Mesenchymal stem cell (in vitro differentiated cells and primary cell): Measurements from ENCODE around the gene NFATC4.

ENCODE experiments used
- DNase-seq: peaks from one replicate; pipeline ENCODE4 v3.0.0-alpha.2; 2013
- H2AFZ ChIP-seq: one replicate; pipeline ENCODE4 v1.6.1; 2013; ENCODE audit warnings: low read depth, mild to moderate bottlenecking, control low read depth, inconsistent platforms, low read length, moderate library complexity
- H2AK5ac ChIP-seq: 2 replicates; pipeline ENCODE4 v1.6.1; 2013; ENCODE audit warnings: low read length, moderate library complexity, mild to moderate bottlenecking, inconsistent platforms; ENCODE audit not compliant: severe bottlenecking
- H2BK120ac ChIP-seq: one replicate; pipeline ENCODE4 v1.6.1; 2013; ENCODE audit warnings: low read depth, mild to moderate bottlenecking, inconsistent platforms, low read length, moderate library complexity
- H2BK12ac ChIP-seq, 2 experiments: one replicate each; pipeline ENCODE4 v1.6.1; 2013; ENCODE audit warnings: inconsistent platforms in 2 of 2, low read length in 2 of 2, mild to moderate bottlenecking in 2 of 2, moderate library complexity in 2 of 2, control low read depth in 1 of 2
- H2BK15ac ChIP-seq: one replicate; pipeline ENCODE4 v1.6.1; 2013; ENCODE audit warnings: mild to moderate bottlenecking, low read depth, inconsistent platforms; ENCODE audit not compliant: poor library complexity, severe bottlenecking
- H2BK5ac ChIP-seq: 2 replicates; pipeline ENCODE4 v1.6.1; 2013; ENCODE audit warnings: low read depth, mild to moderate bottlenecking, low read length, control low read depth, inconsistent platforms; ENCODE audit not compliant: poor library complexity, severe bottlenecking
- H3K14ac ChIP-seq, 2 experiments: one replicate each; pipeline ENCODE4 v1.6.1; 2013; ENCODE audit warnings: inconsistent platforms in 2 of 2, low read length in 2 of 2, control low read depth in 1 of 2, mild to moderate bottlenecking in 1 of 2, moderate library complexity in 1 of 2
- H3K18ac ChIP-seq, 2 experiments: one replicate each; pipeline ENCODE4 v1.6.1; 2013; ENCODE audit warnings: inconsistent platforms in 2 of 2, low read length in 2 of 2, control low read depth in 1 of 2, low read depth in 1 of 2, mild to moderate bottlenecking in 1 of 2
- H3K23ac ChIP-seq, 2 experiments: one replicate each; pipeline ENCODE4 v1.6.1; 2013; ENCODE audit warnings: inconsistent platforms in 2 of 2, low read length in 2 of 2, mild to moderate bottlenecking in 2 of 2, moderate library complexity in 2 of 2, control low read depth in 1 of 2
- H3K27ac ChIP-seq: 2 replicates; pipeline ENCODE4 v1.5.1; 2013; ENCODE audit warnings: mild to moderate bottlenecking, moderate library complexity, low read length, control low read depth, inconsistent platforms; ENCODE audit not compliant: poor library complexity, severe bottlenecking
- H3K27me3 ChIP-seq, 2 experiments: 2 replicates each; pipeline versions ENCODE4 v1.6.1 to v1.7.0; 2013; ENCODE audit warnings: low read length in 2 of 2, mild to moderate bottlenecking in 2 of 2, moderate library complexity in 2 of 2, control low read depth in 1 of 2, inconsistent platforms in 1 of 2; ENCODE audit not compliant: control insufficient read depth in 1 of 2, insufficient read depth in 1 of 2
- H3K36me3 ChIP-seq, 2 experiments: 2 replicates each; pipeline versions ENCODE4 v1.6.1 to v1.7.0; 2013; ENCODE audit warnings: low read length in 2 of 2, control low read depth in 1 of 2, inconsistent platforms in 1 of 2, low read depth in 1 of 2, mild to moderate bottlenecking in 1 of 2; ENCODE audit not compliant: insufficient read depth in 2 of 2, control insufficient read depth in 1 of 2
- H3K4ac ChIP-seq, 2 experiments: one replicate each; pipeline ENCODE4 v1.6.1; 2013; ENCODE audit warnings: inconsistent platforms in 2 of 2, low read length in 2 of 2, mild to moderate bottlenecking in 2 of 2, moderate library complexity in 2 of 2, control low read depth in 1 of 2, low read depth in 1 of 2
- H3K4me1 ChIP-seq: 2 replicates; pipeline ENCODE4 v1.6.1; 2013; ENCODE audit warnings: low read depth, low read length, control low read depth; ENCODE audit not compliant: control insufficient read depth, insufficient read depth
- H3K4me2 ChIP-seq: 2 replicates; pipeline ENCODE4 v1.6.1; 2013; ENCODE audit warnings: low read length, mild to moderate bottlenecking, inconsistent platforms; ENCODE audit not compliant: poor library complexity, severe bottlenecking
- H3K4me3 ChIP-seq, 2 experiments: 2 replicates each; pipeline versions ENCODE4 v1.5.1 to v1.7.0; 2013; ENCODE audit warnings: low read length in 2 of 2, mild to moderate bottlenecking in 2 of 2, control low read depth in 1 of 2, low read depth in 1 of 2; ENCODE audit not compliant: insufficient read depth in 1 of 2
- H3K79me1 ChIP-seq: replicated peaks from 2 replicates; pipeline ENCODE4 v1.6.1; 2013; ENCODE audit warnings: mild to moderate bottlenecking, control low read depth, low read length, inconsistent platforms; ENCODE audit not compliant: poor library complexity, severe bottlenecking
- H3K9ac ChIP-seq: 2 replicates; pipeline ENCODE4 v1.7.0; 2013; ENCODE audit warnings: mild to moderate bottlenecking, low read length, moderate library complexity
- H3K9me3 ChIP-seq: 2 replicates; pipeline ENCODE4 v1.7.0; 2013; ENCODE audit warnings: mild to moderate bottlenecking, low read length; ENCODE audit not compliant: control insufficient read depth
- H4K8ac ChIP-seq: one replicate; pipeline ENCODE4 v1.6.1; 2013; ENCODE audit warnings: inconsistent platforms, mild to moderate bottlenecking, low read length, moderate library complexity
- H4K91ac ChIP-seq: one replicate; pipeline ENCODE4 v1.6.1; 2013; ENCODE audit warnings: mild to moderate bottlenecking, low read length, inconsistent platforms
- WGBS: methylation state at CpG from one replicate; pipeline ENCODE4 v1.1.7; 2013; ENCODE audit warnings: mixed read lengths; 5-methylcytosine and 5-hydroxymethylcytosine counted together

The NFATC4 gene

GRCh38 chr14:24399999-24400718 lies 32.2 kb downstream of the NFATC4 start:
- no peak overlapping the region for H3K23ac ChIP-seq
- H2AFZ ChIP-seq = no peak overlapping the region
- peak overlapping the region; percentile 50 for H3K4me2 ChIP-seq
- H2AK5ac ChIP-seq = no peak overlapping the region
- WGBS = 47% methylated on average over 3 of the region's 4 CpGs
- no peak overlapping the region for H4K91ac ChIP-seq
- peak overlapping the region; percentile 29 for H4K8ac ChIP-seq
- H3K36me3 ChIP-seq = peaks cover 0 to 6% of the 10 kb centered on the region in 2 experiments
- H3K4me1 ChIP-seq = peaks cover 22% of the 10 kb centered on the region
- H3K9ac ChIP-seq = peak overlapping the region; percentile 78
- no peak overlapping the region for H3K27ac ChIP-seq
- H3K27me3 ChIP-seq = no peaks in the 10 kb centered on the region
- H2BK120ac ChIP-seq = no peak overlapping the region
- no peak overlapping the region for H2BK5ac ChIP-seq
- H3K4me3 ChIP-seq = peak overlapping the region in 1 of 2 experiments; percentile 82
- no peaks in the 10 kb centered on the region for H3K9me3 ChIP-seq
- H2BK15ac ChIP-seq = no peak overlapping the region
- H3K18ac ChIP-seq = no peak overlapping the region
- H3K4ac ChIP-seq = peak overlapping the region in 1 of 2 experiments; percentile 77
- no peak for DNase-seq
- no peak overlapping the region for H2BK12ac ChIP-seq
- peak overlapping the region in 1 of 2 experiments; percentile 6 for H3K14ac ChIP-seq
- peaks cover 12% of the 10 kb centered on the region for H3K79me1 ChIP-seq

- no peak overlapping the region for H3K4me2 ChIP-seq
- peaks cover 5 to 12% of the 10 kb centered on the region in 2 experiments for H3K36me3 ChIP-seq
- H4K91ac ChIP-seq = no peak overlapping the region
- peak overlapping the region in 1 of 2 experiments; percentile 45 for H3K14ac ChIP-seq
- H3K18ac ChIP-seq = no peak overlapping the region
- H3K9me3 ChIP-seq = no peaks in the 10 kb centered on the region
- H2BK5ac ChIP-seq = no peak overlapping the region
- H2AFZ ChIP-seq = no peak overlapping the region
- peaks cover 22% of the 10 kb centered on the region for H3K4me1 ChIP-seq
- no peak overlapping the region for H2BK15ac ChIP-seq
- no peaks in the 10 kb centered on the region for H3K27me3 ChIP-seq
- H3K4me3 ChIP-seq = no peak overlapping the region
- H3K27ac ChIP-seq = no peak overlapping the region
- H3K23ac ChIP-seq = no peak overlapping the region
- WGBS = 74% methylated on average over 9 of the region's 9 CpGs
- no peak for DNase-seq
- H3K79me1 ChIP-seq = peaks cover 17% of the 10 kb centered on the region
- no peak overlapping the region for H2BK120ac ChIP-seq
- peak overlapping the region in 1 of 2 experiments; percentile 25 for H3K4ac ChIP-seq
- no peak overlapping the region for H2AK5ac ChIP-seq
- H4K8ac ChIP-seq = no peak overlapping the region
- H2BK12ac ChIP-seq = no peak overlapping the region
- H3K9ac ChIP-seq = no peak overlapping the region
Observed at GRCh38 chr14:24401810-24402702, 34.1 kb downstream of the NFATC4 start.

GRCh38 chr14:24403294-24403998 lies 35.5 kb downstream of the NFATC4 start:
- H3K18ac ChIP-seq = no peak overlapping the region
- H3K4ac ChIP-seq = no peak overlapping the region
- 69% methylated on average over 7 of the region's 7 CpGs for WGBS
- no peak overlapping the region for H2AFZ ChIP-seq
- H4K8ac ChIP-seq = no peak overlapping the region
- H2BK5ac ChIP-seq = no peak overlapping the region
- no peak overlapping the region for H2BK15ac ChIP-seq
- H3K4me2 ChIP-seq = no peak overlapping the region
- H2BK120ac ChIP-seq = no peak overlapping the region
- H3K36me3 ChIP-seq = peaks cover 16% of the 10 kb centered on the region in 2 experiments
- no peak overlapping the region for H2BK12ac ChIP-seq
- H3K27ac ChIP-seq = no peak overlapping the region
- no peak overlapping the region for H3K14ac ChIP-seq
- H3K4me3 ChIP-seq = no peak overlapping the region
- H3K4me1 ChIP-seq = peaks cover 20% of the 10 kb centered on the region
- peaks cover 17% of the 10 kb centered on the region for H3K79me1 ChIP-seq
- no peaks in the 10 kb centered on the region for H3K9me3 ChIP-seq
- no peaks in the 10 kb centered on the region for H3K27me3 ChIP-seq
- no peak overlapping the region for H4K91ac ChIP-seq
- H3K23ac ChIP-seq = no peak overlapping the region
- H2AK5ac ChIP-seq = no peak overlapping the region
- no peak overlapping the region for H3K9ac ChIP-seq
- DNase-seq = no peak
